ENCODE results near the gene ISG20L2.

GRCh38 chr1:156747742-156748669 lies 19.4 kb upstream of the ISG20L2 start:
- no peak for TF ChIP-seq CTCF (conservative IDR thresholded peaks at IDR 0.05 in 1 of 2, IDR thresholded peaks at IDR 0.05 in 1 of 2; ENCODE audit: extremely low read depth in 1 of 2, insufficient read depth in 1 of 2, low read depth in 1 of 2, low read length in 2 of 2)
- no peak for TF ChIP-seq EZH2 (IDR thresholded peaks at IDR 0.05; ENCODE audit: borderline replicate concordance, low read length)
